Left hindlimb (tissue), 1 donor: ENCODE results near the gene PTPRK.

ENCODE experiments used
- DNase-seq: peaks from one replicate; pipeline ENCODE4 v3.0.0-alpha.2; 2018

PTPRK gene

GRCh38 chr6:128515550-128516513 lies 4.6 kb downstream of the PTPRK start:
- DNase-seq = no peak

- no peak for DNase-seq
These were observed 6.5 kb downstream of the PTPRK start for GRCh38 chr6:128513878-128514277.

- DNase-seq = no peak
These were observed 8.1 kb downstream of the PTPRK start for GRCh38 chr6:128512296-128512695.

- no peak for DNase-seq
These were observed 8.9 kb downstream of the PTPRK start for GRCh38 chr6:128511506-128511905.

- DNase-seq = no peak
These were observed 10.7 kb downstream of the PTPRK start for GRCh38 chr6:128509709-128510108.

- DNase-seq = no peak
These were observed 11.7 kb downstream of the PTPRK start for GRCh38 chr6:128508588-128509296.

- DNase-seq = no peak
These were observed 12.8 kb downstream of the PTPRK start for GRCh38 chr6:128507337-128508310.

GRCh38 chr6:128505603-128506002 lies 14.8 kb downstream of the PTPRK start:
- no peak for DNase-seq

- no peak for DNase-seq
These were observed 16.3 kb downstream of the PTPRK start for GRCh38 chr6:128504003-128504654.

GRCh38 chr6:128500749-128501600 lies 19.4 kb downstream of the PTPRK start:
- no peak for DNase-seq

GRCh38 chr6:128500014-128500413 lies 20.4 kb downstream of the PTPRK start:
- DNase-seq = no peak

- no peak for DNase-seq
These were observed 21.2 kb downstream of the PTPRK start for GRCh38 chr6:128499079-128499731.

- DNase-seq = no peak
These were observed 22.2 kb downstream of the PTPRK start for GRCh38 chr6:128498234-128498633.

GRCh38 chr6:128495536-128496333 lies 24.7 kb downstream of the PTPRK start:
- DNase-seq = no peak

GRCh38 chr6:128494440-128494839 lies 26.0 kb downstream of the PTPRK start:
- DNase-seq = no peak

- no peak for DNase-seq
These were observed 26.5 kb downstream of the PTPRK start for GRCh38 chr6:128493877-128494276.

GRCh38 chr6:128492386-128492785 lies 28.0 kb downstream of the PTPRK start:
- no peak for DNase-seq

GRCh38 chr6:128491610-128492206 lies 28.7 kb downstream of the PTPRK start:
- DNase-seq = no peak

- DNase-seq = no peak
These were observed 29.3 kb downstream of the PTPRK start for GRCh38 chr6:128491100-128491581.
